WTC11 (cell line): Measurements from ENCODE around the gene PRKN. TPM values are rescaled to one million over a fixed set of nuclear protein-coding genes. Genes with fewer than 3 reads are reported as not detected.

Experiments
- ATAC-seq: fragments of 200-7000 bp; cut with Tn5 transposase; 2 replicates; pipeline ENCODE4 v1.10.0; 2021; ENCODE audit warnings: mild to moderate bottlenecking, moderate library complexity
- CTCF ChIA-PET: fragments of 300-600 bp; sonication (Branson Sonifier 250); formaldehyde crosslinking; loops from one replicate; lab custom pipeline; 2021; ENCODE audit warnings: antibody characterized with exemption; lab: Charles Lee
- POLR2A ChIA-PET: fragments of 350-600 bp; sonication (Branson Sonifier 250); formaldehyde crosslinking; loops from one replicate; lab custom pipeline; 2021; ENCODE audit warnings: antibody characterized with exemption; lab: Charles Lee
- DNase-seq: peaks from one replicate; pipeline ENCODE4 v3.0.0; 2021; ENCODE audit warnings: low spot score
- H3K27ac Mint-ChIP-seq: 2 replicates; pipeline ENCODE4 v1.8.0; 2021; ENCODE audit warnings: mixed read lengths
- H3K27me3 Mint-ChIP-seq: 2 replicates; pipeline ENCODE4 v1.8.0; 2021; ENCODE audit warnings: low read depth, mild to moderate bottlenecking, moderate library complexity, mixed read lengths
- H3K36me3 Mint-ChIP-seq: 2 replicates; pipeline ENCODE4 v1.8.0; 2021; ENCODE audit warnings: mixed read lengths
- H3K4me1 Mint-ChIP-seq: 2 replicates; pipeline ENCODE4 v1.8.0; 2022; ENCODE audit warnings: mixed read lengths
- H3K4me3 Mint-ChIP-seq: 2 replicates; pipeline ENCODE4 v1.8.0; 2021; ENCODE audit warnings: mild to moderate bottlenecking, moderate library complexity, mixed read lengths
- H3K9me3 Mint-ChIP-seq: 2 replicates; pipeline ENCODE4 v1.8.0; 2021; ENCODE audit warnings: mixed read lengths
- ATF1 ChIP-seq: sonication (generic); formaldehyde crosslinking; IDR thresholded peaks from 2 replicates; pipeline ENCODE4 v1.8.1; 2023; ENCODE audit warnings: mild to moderate bottlenecking, moderate library complexity, missing genetic modification reagents
- FOXK1 ChIP-seq: sonication (generic); formaldehyde crosslinking; IDR thresholded peaks from 2 replicates; pipeline ENCODE4 v1.8.0; 2022; ENCODE audit warnings: mild to moderate bottlenecking, moderate library complexity, missing genetic modification reagents
- IRF1 ChIP-seq: sonication (generic); formaldehyde crosslinking; IDR thresholded peaks from 2 replicates; pipeline ENCODE4 v1.8.0; 2023; ENCODE audit warnings: missing genetic modification reagents
- NFE2L1 ChIP-seq: sonication (generic); formaldehyde crosslinking; IDR thresholded peaks from 2 replicates; pipeline ENCODE4 v1.8.1; 2023; ENCODE audit warnings: missing genetic modification reagents
- NFYB ChIP-seq: sonication (generic); formaldehyde crosslinking; conservative IDR thresholded peaks from 2 replicates; pipeline ENCODE4 v1.8.0; 2022; ENCODE audit warnings: low read depth, missing genetic modification reagents
- NR1H2 ChIP-seq: sonication (generic); formaldehyde crosslinking; IDR thresholded peaks from 2 replicates; pipeline ENCODE4 v1.9.0; 2021; ENCODE audit warnings: mild to moderate bottlenecking, moderate library complexity, missing genetic modification reagents
- OVOL2 ChIP-seq: fragments of 250-450 bp; sonication (Bioruptor Pico); IDR thresholded peaks from 2 replicates; pipeline ENCODE4 v1.9.0; 2021; ENCODE audit warnings: mild to moderate bottlenecking, borderline replicate concordance
- SP1 ChIP-seq: sonication (generic); formaldehyde crosslinking; conservative IDR thresholded peaks from 2 replicates; pipeline ENCODE4 v1.8.1; 2022; ENCODE audit warnings: missing genetic modification reagents
- ZBTB43 ChIP-seq: sonication (generic); formaldehyde crosslinking; IDR thresholded peaks from 2 replicates; pipeline ENCODE4 v1.8.1; 2023; ENCODE audit warnings: mild to moderate bottlenecking, missing genetic modification reagents
- ZNF232 ChIP-seq: sonication (generic); formaldehyde crosslinking; IDR thresholded peaks from 2 replicates; pipeline ENCODE4 v1.8.0; 2022; ENCODE audit warnings: mild to moderate bottlenecking, missing genetic modification reagents
- ZNF396 ChIP-seq: fragments of 250-450 bp; sonication (Bioruptor Pico); IDR thresholded peaks from 2 replicates; pipeline ENCODE4 v1.8.0; 2021; ENCODE audit warnings: mild to moderate bottlenecking, moderate library complexity, borderline replicate concordance
- ZNF416 ChIP-seq: fragments of 250-450 bp; sonication (Bioruptor Pico); IDR thresholded peaks from 2 replicates; pipeline ENCODE4 v1.9.0; 2021; ENCODE audit warnings: mild to moderate bottlenecking, inconsistent platforms
- ZNF532 ChIP-seq: fragments of 250-450 bp; sonication (Bioruptor Pico); IDR thresholded peaks from 2 replicates; pipeline ENCODE4 v1.9.0; 2021; ENCODE audit warnings: mild to moderate bottlenecking, borderline replicate concordance
- ZNF671 ChIP-seq: fragments of 250-450 bp; sonication (Bioruptor Pico); IDR thresholded peaks from 2 replicates; pipeline ENCODE4 v1.8.0; 2021; ENCODE audit warnings: mild to moderate bottlenecking
- total RNA-seq: library from RNA; stranded (reverse); gene quantifications from 3 replicates; pipeline ENCODE4 v1.2.3, GENCODE V29; 2021
- TF ChIP-seq, protein P1 (sequence below): sonication (generic); formaldehyde crosslinking; conservative IDR thresholded peaks from 2 replicates; pipeline ENCODE4 v1.8.1; 2022; ENCODE audit warnings: mild to moderate bottlenecking, missing genetic modification reagents
- TF ChIP-seq, protein P2 (sequence below): sonication (generic); formaldehyde crosslinking; IDR thresholded peaks from 2 replicates; pipeline ENCODE4 v1.8.0; 2022; ENCODE audit warnings: mild to moderate bottlenecking, missing genetic modification reagents
- TF ChIP-seq, protein P3 (sequence below): sonication (generic); formaldehyde crosslinking; IDR thresholded peaks from 2 replicates; pipeline ENCODE4 v1.8.0; 2023; ENCODE audit warnings: missing genetic modification reagents, mild to moderate bottlenecking, borderline replicate concordance

The PRKN gene
- total RNA-seq, 1 experiment from 2014 or later, result 0.59 TPM

DNA sequence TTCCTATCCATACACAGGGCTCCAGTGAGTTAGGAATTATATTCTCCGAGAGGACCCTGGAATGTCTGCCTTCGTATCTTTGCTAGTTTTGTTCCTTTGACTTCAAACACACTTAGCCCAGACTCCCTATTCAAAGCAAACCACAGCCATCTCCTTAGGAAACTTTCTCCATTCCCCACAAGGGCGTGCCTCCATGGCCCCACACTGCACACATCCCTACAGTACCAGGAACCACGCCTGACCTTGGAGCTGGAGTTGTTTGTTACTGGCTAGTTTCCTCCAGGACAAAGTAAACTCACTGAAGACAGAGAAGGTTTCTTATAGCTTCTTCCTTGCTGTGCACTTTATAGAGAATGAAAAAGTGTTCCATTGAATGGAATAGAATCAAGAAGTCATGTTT, 1040.9 kb downstream of the PRKN start (continued):
- TF ChIP-seq, protein P1, sequence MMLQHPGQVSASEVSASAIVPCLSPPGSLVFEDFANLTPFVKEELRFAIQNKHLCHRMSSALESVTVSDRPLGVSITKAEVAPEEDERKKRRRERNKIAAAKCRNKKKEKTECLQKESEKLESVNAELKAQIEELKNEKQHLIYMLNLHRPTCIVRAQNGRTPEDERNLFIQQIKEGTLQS (CRISPR knock-in tag), result no peak
- TF ChIP-seq, protein P2, sequence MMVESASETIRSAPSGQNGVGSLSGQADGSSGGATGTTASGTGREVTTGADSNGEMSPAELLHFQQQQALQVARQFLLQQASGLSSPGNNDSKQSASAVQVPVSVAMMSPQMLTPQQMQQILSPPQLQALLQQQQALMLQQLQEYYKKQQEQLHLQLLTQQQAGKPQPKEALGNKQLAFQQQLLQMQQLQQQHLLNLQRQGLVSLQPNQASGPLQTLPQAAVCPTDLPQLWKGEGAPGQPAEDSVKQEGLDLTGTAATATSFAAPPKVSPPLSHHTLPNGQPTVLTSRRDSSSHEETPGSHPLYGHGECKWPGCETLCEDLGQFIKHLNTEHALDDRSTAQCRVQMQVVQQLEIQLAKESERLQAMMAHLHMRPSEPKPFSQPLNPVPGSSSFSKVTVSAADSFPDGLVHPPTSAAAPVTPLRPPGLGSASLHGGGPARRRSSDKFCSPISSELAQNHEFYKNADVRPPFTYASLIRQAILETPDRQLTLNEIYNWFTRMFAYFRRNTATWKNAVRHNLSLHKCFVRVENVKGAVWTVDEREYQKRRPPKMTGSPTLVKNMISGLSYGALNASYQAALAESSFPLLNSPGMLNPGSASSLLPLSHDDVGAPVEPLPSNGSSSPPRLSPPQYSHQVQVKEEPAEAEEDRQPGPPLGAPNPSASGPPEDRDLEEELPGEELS, result no peak
- TF ChIP-seq NFE2L1 (CRISPR knock-in tag) (no peak), FOXK1 (no peak)

DNA sequence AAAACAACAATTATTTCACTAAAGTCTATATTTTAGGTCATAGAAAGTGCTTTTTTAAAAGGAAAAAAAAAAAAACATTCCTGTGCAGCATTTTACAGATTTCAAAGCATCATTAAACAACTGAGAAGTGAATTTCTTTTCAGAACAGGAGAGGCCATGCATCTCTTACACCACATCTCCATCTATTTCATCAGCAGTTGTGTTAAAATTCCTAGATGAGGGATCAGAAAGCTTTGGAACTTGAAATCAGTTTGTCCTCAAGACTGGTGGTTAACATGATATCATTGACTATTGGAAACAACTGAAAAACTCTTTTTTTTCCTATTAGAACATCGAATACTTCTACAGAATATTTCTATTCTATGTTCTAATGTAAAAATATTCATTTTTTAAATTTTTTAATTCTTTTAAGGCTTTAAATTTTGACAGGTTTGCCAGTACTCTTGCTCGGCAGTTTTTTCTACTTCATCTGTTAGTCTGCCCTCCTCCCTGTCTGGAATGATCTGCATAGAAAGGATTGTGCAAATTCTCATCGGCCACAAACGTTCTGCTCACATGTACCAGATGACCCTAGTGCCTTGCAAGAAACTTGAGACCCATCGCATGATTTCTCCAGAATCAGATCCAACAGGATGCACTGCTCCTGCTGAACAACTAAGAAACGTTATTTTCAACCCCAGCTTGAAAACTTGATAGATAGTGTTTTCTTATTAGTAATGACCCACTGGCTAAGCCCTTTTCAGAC, 1042.7 kb downstream of the PRKN start:
- Mint-ChIP-seq H3K36me3 (no peaks in the 10 kb centered on the region), H3K27me3 (no peaks in the 10 kb centered on the region), H3K27ac (no peak overlapping the region), H3K4me1 (peaks cover 8% of the 10 kb centered on the region), H3K4me3 (no peak overlapping the region)
- DNase-seq, result no peak
- POLR2A ChIA-PET, result no interaction called here
- ATAC-seq, result no peak
- CTCF ChIA-PET, result interaction anchor here (1.5 to 1.7 kb wide), 2 partner anchors 10 to 267 kb away, joined by 4 to 5 read pairs; no protein-coding TSS in a partner anchor
- no peak for TF ChIP-seq ZNF532 (CRISPR knock-in tag)
- TF ChIP-seq OVOL2 (CRISPR knock-in tag), result no peak
- no peak for TF ChIP-seq ZBTB43 (CRISPR knock-in tag)
- TF ChIP-seq NFYB, result no peak
- TF ChIP-seq, all 79 proteins: peak for 0
- no peaks in the 10 kb centered on the region for H3K9me3 Mint-ChIP-seq

GRCh38 chr6:161683400-161683799, 1044.2 kb downstream of the PRKN start:
- no peak for ATAC-seq
- no peak for DNase-seq
- no peaks in the 10 kb centered on the region for H3K9me3 Mint-ChIP-seq
- H3K36me3 Mint-ChIP-seq, result no peaks in the 10 kb centered on the region
- ChIA-PET CTCF (interaction anchor here (1.7 to 2.3 kb wide), 2 partner anchors 12 to 265 kb away, joined by 4 to 7 read pairs; no protein-coding TSS in a partner anchor), POLR2A (no interaction called here)
- no peaks in the 10 kb centered on the region for H3K27me3 Mint-ChIP-seq
- H3K4me1 Mint-ChIP-seq, result peaks cover 8% of the 10 kb centered on the region
- H3K4me3 Mint-ChIP-seq, result no peak overlapping the region
- no peak overlapping the region for H3K27ac Mint-ChIP-seq
- no peak for TF ChIP-seq ZBTB43 (CRISPR knock-in tag)
- TF ChIP-seq ZNF396 (CRISPR knock-in tag), result no peak
- no peak for TF ChIP-seq SP1
- no peak for TF ChIP-seq ATF1
- no peak for TF ChIP-seq IRF1 (CRISPR knock-in tag)
- TF ChIP-seq NR1H2 (CRISPR knock-in tag), result no peak
- no peak for TF ChIP-seq ZNF671 (CRISPR knock-in tag)
- TF ChIP-seq ZNF416 (CRISPR knock-in tag), result no peak
- TF ChIP-seq, protein P3, sequence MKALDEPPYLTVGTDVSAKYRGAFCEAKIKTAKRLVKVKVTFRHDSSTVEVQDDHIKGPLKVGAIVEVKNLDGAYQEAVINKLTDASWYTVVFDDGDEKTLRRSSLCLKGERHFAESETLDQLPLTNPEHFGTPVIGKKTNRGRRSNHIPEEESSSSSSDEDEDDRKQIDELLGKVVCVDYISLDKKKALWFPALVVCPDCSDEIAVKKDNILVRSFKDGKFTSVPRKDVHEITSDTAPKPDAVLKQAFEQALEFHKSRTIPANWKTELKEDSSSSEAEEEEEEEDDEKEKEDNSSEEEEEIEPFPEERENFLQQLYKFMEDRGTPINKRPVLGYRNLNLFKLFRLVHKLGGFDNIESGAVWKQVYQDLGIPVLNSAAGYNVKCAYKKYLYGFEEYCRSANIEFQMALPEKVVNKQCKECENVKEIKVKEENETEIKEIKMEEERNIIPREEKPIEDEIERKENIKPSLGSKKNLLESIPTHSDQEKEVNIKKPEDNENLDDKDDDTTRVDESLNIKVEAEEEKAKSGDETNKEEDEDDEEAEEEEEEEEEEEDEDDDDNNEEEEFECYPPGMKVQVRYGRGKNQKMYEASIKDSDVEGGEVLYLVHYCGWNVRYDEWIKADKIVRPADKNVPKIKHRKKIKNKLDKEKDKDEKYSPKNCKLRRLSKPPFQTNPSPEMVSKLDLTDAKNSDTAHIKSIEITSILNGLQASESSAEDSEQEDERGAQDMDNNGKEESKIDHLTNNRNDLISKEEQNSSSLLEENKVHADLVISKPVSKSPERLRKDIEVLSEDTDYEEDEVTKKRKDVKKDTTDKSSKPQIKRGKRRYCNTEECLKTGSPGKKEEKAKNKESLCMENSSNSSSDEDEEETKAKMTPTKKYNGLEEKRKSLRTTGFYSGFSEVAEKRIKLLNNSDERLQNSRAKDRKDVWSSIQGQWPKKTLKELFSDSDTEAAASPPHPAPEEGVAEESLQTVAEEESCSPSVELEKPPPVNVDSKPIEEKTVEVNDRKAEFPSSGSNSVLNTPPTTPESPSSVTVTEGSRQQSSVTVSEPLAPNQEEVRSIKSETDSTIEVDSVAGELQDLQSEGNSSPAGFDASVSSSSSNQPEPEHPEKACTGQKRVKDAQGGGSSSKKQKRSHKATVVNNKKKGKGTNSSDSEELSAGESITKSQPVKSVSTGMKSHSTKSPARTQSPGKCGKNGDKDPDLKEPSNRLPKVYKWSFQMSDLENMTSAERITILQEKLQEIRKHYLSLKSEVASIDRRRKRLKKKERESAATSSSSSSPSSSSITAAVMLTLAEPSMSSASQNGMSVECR, result no peak
- no peak for TF ChIP-seq ZNF232 (CRISPR knock-in tag)
